Endothelial cell of umbilical vein (primary cell): ENCODE measurements around the gene CYP27A1. TPM values are rescaled to one million over a fixed set of nuclear protein-coding genes. Genes with fewer than 3 reads are reported as not detected.

Source experiments
- BruUV-seq: library from RNA; stranded (reverse); fragments of 400-500 nt; replicated peaks from 2 replicates; lab custom pipeline; 2021; lab: Mats Ljungman, UMichigan
- CTCF ChIA-PET: fragments of 300-600, 350-600 bp; sonication (Branson Sonifier 250); formaldehyde crosslinking; loops from one replicate; lab custom pipeline; 2021; ENCODE audit warnings: antibody characterized with exemption, inconsistent platforms; lab: Charles Lee
- POLR2A ChIA-PET: fragments of 300-600, 350-600 bp; sonication (Branson Sonifier 250); formaldehyde crosslinking; loops from one replicate; lab custom pipeline; 2021; ENCODE audit warnings: antibody characterized with exemption, inconsistent platforms; lab: Charles Lee
- DNase-seq: peaks from one replicate; pipeline ENCODE4 v3.0.0-alpha.2; 2011; ENCODE audit warnings: low read depth, low spot score
- FAIRE-seq: peaks from 2 replicates; lab custom pipeline; 2011; peaks lifted over from hg19 to GRCh38; lab: Jason Lieb, UNC
- H2AFZ ChIP-seq: 2 replicates; pipeline ENCODE4 v1.6.0; 2012; ENCODE audit warnings: low read depth, low read length, control low read depth, inconsistent platforms
- H3K27ac ChIP-seq: 2 replicates; pipeline ENCODE4 v1.5.1; 2011; ENCODE audit warnings: low read depth, mild to moderate bottlenecking, control low read depth, low read length, moderate library complexity; ENCODE audit not compliant: insufficient read depth
- H3K27me3 ChIP-seq, 2 experiments: 2 replicates each; pipeline versions ENCODE4 v1.6.0 to v1.6.1; 2011; ENCODE audit warnings: low read length in 2 of 2, mixed read lengths in 1 of 2; ENCODE audit not compliant: control insufficient read depth in 2 of 2, insufficient read depth in 2 of 2
- H3K36me3 ChIP-seq, 2 experiments: 2 replicates in 1 of 2; 3 replicates in 1 of 2; pipeline ENCODE4 v1.5.1; 2011; ENCODE audit warnings: low read length in 2 of 2, mild to moderate bottlenecking in 1 of 2, moderate library complexity in 1 of 2; ENCODE audit not compliant: control insufficient read depth in 2 of 2, insufficient read depth in 2 of 2; ENCODE audit errors: extremely low read depth in 1 of 2
- H3K4me1 ChIP-seq: 3 replicates; pipeline ENCODE4 v1.5.1; 2011; ENCODE audit warnings: mild to moderate bottlenecking, low read length; ENCODE audit not compliant: control insufficient read depth, insufficient read depth; ENCODE audit errors: extremely low read depth
- H3K4me2 ChIP-seq: 2 replicates; pipeline ENCODE4 v1.6.1; 2011; ENCODE audit warnings: low read length, control low read depth, mixed read lengths; ENCODE audit not compliant: insufficient read depth
- H3K4me3 ChIP-seq, 3 experiments: fragments of 200-600 bp in 1 of 3; sonication (generic), shearing (Covaris generic) in 1 of 3; replicated peaks in 1 of 3; 2 replicates each; pipeline ENCODE4 v1.5.1; 2011 to 2016; ENCODE audit warnings: control low read depth in 3 of 3, low read length in 3 of 3, mild to moderate bottlenecking in 2 of 3, inconsistent platforms in 1 of 3, low read depth in 1 of 3, moderate library complexity in 1 of 3; ENCODE audit not compliant: insufficient read depth in 1 of 3
- H3K79me2 ChIP-seq: 2 replicates; pipeline ENCODE4 v1.6.0; 2012; ENCODE audit warnings: low read length, inconsistent platforms; ENCODE audit not compliant: control insufficient read depth, insufficient read depth
- H3K9ac ChIP-seq: replicated peaks from 2 replicates; pipeline ENCODE3; 2011; ENCODE audit warnings: low read length, control low read depth; ENCODE audit not compliant: insufficient read depth; ENCODE audit errors: extremely low read depth
- H3K9me1 ChIP-seq: replicated peaks from 3 replicates; pipeline ENCODE4 v1.6.0; 2011; ENCODE audit warnings: mild to moderate bottlenecking, low read length; ENCODE audit not compliant: control insufficient read depth, insufficient read depth; ENCODE audit errors: extremely low read depth
- H3K9me3 ChIP-seq: replicated peaks from 2 replicates; pipeline ENCODE4 v1.5.1; 2012; ENCODE audit warnings: low read length, inconsistent platforms; ENCODE audit not compliant: control insufficient read depth, insufficient read depth
- H4K20me1 ChIP-seq: replicated peaks from 2 replicates; pipeline ENCODE3; 2011; ENCODE audit warnings: mild to moderate bottlenecking, low read length; ENCODE audit not compliant: control insufficient read depth, insufficient read depth; ENCODE audit errors: extremely low read depth
- CTCF ChIP-seq, 2 donors: IDR thresholded peaks; 1 replicate in 1 of 2; 2 replicates in 1 of 2; pipeline ENCODE4 v1.5.1; 2011; ENCODE audit warnings: low read length in 2 of 2, mild to moderate bottlenecking in 2 of 2, moderate library complexity in 2 of 2, control low read depth in 1 of 2, inconsistent platforms in 1 of 2, low read depth in 1 of 2; ENCODE audit not compliant: insufficient read depth in 1 of 2; ENCODE audit errors: extremely low read depth in 1 of 2
- EZH2 ChIP-seq: IDR thresholded peaks from 2 replicates; pipeline ENCODE4 v1.6.1; 2012; ENCODE audit warnings: borderline replicate concordance, low read depth, mild to moderate bottlenecking, moderate library complexity, low read length, inconsistent platforms; ENCODE audit not compliant: severe bottlenecking
- FOS ChIP-seq: IDR thresholded peaks from 2 replicates; pipeline ENCODE4 v1.6.1; 2011; ENCODE audit warnings: mild to moderate bottlenecking, low read length, moderate library complexity, borderline replicate concordance; ENCODE audit not compliant: insufficient read depth
- GATA2 ChIP-seq: IDR thresholded peaks from 2 replicates; pipeline ENCODE4 v1.7.0; 2011; ENCODE audit warnings: low read depth, mild to moderate bottlenecking, moderate library complexity, mixed read lengths, low read length; ENCODE audit not compliant: insufficient read length, insufficient read depth
- MAX ChIP-seq: IDR thresholded peaks from 2 replicates; pipeline ENCODE4 v1.6.1; 2011; ENCODE audit not compliant: insufficient read depth, insufficient read length
- MYC ChIP-seq: IDR thresholded peaks from one replicate; pipeline ENCODE4 v1.6.1; 2011; ENCODE audit warnings: mild to moderate bottlenecking, low read depth, low read length
- POLR2AphosphoS5 ChIP-seq: IDR thresholded peaks from 2 replicates; pipeline ENCODE4 v1.6.1; 2012; ENCODE audit warnings: low read depth, mild to moderate bottlenecking, control low read depth, low read length, moderate library complexity; ENCODE audit not compliant: insufficient read depth
- dilution Hi-C: fragments of 300-500 bp; cut with MboI; formaldehyde crosslinking; loops from one replicate; pipeline ENCODE4 v1.15.0; 2019; ENCODE audit warnings: low sequenced_read_pairs; ENCODE audit not compliant: extremely low pct_ligation_motif_present
- intact Hi-C: fragments of 100-400 bp; cut with micrococcal nuclease; formaldehyde crosslinking; loops from one replicate; pipeline ENCODE4 v1.10.0; 2022
- polyA plus RNA-seq, 4 experiments: library from polyadenylated mRNA; depleted of rRNA in 3 of 4; stranded (reverse) in 3 of 4; unstranded in 1 of 4; fragments of >200 nt; gene quantifications; 2 replicates each; pipeline versions ENCODE4 v1.2.1 to v1.2.3, GENCODE V29; 2011 to 2012; ENCODE audit warnings: missing spikeins in 1 of 4
- total RNA-seq: library from RNA; stranded (reverse); gene quantifications from 2 replicates; pipeline ENCODE4 v1.2.3, GENCODE V29; 2021

CYP27A1 gene
- total and polyA plus RNA-seq, 2 donors (not counting 3 experiments of a cell fraction or from before 2014, with no cell fraction given) = 15.1 to 34.9 TPM

DNA sequence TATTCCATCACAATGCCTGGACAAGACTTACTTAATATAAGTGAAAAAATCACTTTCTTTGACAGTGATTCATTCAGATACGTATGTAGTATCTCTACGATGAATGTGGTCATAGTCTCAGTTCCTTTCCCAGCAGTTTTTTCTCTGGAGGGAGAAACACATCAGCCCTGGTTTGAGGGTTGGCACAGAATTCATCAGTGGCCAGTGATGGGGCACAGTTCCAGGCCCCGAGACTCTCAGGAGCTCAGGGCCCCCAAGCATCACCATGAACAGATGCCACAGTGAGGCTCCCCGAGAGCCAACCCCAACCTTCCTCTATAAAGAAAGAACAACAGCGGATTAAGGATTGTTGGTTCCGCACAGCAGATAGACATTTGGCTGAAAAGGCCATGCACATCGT, 37.1 kb downstream of the CYP27A1 start:
- BruUV-seq = no TSS peak
- no peak for FAIRE-seq

More for the DNA sequence above, 37.1 kb downstream of the CYP27A1 start:
- CTCF ChIA-PET = interaction anchor here (1.2 kb wide), 1 partner anchor 28 kb away, joined by 3 read pairs; no protein-coding TSS in a partner anchor
- Histone ChIP-seq H4K20me1 (no peaks in the 10 kb centered on the region), H3K9ac (no peak overlapping the region), H3K4me1 (no peaks in the 10 kb centered on the region), H3K27ac (no peak overlapping the region), H2AFZ (no peak overlapping the region), H3K4me3 (no peak overlapping the region), H3K4me2 (no peak overlapping the region), H3K9me3 (no peaks in the 10 kb centered on the region), H3K79me2 (no peaks in the 10 kb centered on the region), H3K9me1 (no peaks in the 10 kb centered on the region), H3K36me3 (peaks cover 0 to 3% of the 10 kb centered on the region in 2 experiments), H3K27me3 (peaks cover 0 to 3% of the 10 kb centered on the region in 2 experiments)
- no peak for DNase-seq
- dilution Hi-C loops (no loop called here), intact Hi-C loops (no loop called here)
- POLR2A ChIA-PET = no interaction called here
- TF ChIP-seq MYC = no peak
- TF ChIP-seq EZH2 = no peak
- TF ChIP-seq MAX = no peak
- TF ChIP-seq CTCF (IDR thresholded peaks at IDR 0.05; ENCODE audit: extremely low read depth in 1 of 2, insufficient read depth in 1 of 2, low read depth in 1 of 2, low read length in 2 of 2) = no peak
- TF ChIP-seq FOS = no peak
- TF ChIP-seq POLR2AphosphoS5 = no peak
- no peak for TF ChIP-seq GATA2
